Astrocyte of the cerebellum (primary cell): ENCODE results near the gene KCNK2.

Experiments
- DNase-seq: peaks from one replicate; pipeline ENCODE4 v3.0.0-alpha.2; 2011; ENCODE audit warnings: low read depth
- H3K4me3 ChIP-seq: 2 replicates; pipeline ENCODE4 v1.5.1; 2011; ENCODE audit warnings: mild to moderate bottlenecking, low read depth, low read length, moderate library complexity
- CTCF ChIP-seq: IDR thresholded peaks from 2 replicates; pipeline ENCODE4 v1.5.1; 2012; ENCODE audit warnings: low read length, low read depth, moderate library complexity, mild to moderate bottlenecking; ENCODE audit errors: missing control alignments
- in situ Hi-C: cut with HindIII; loops from 2 replicates; pipeline ENCODE4 v1.10.0; 2017; ENCODE audit warnings: low sequenced_read_pairs

Gene KCNK2

GRCh38 chr1:215219372-215219771 lies 136.8 kb downstream of the KCNK2 start:
- no peak for TF ChIP-seq CTCF
- in situ Hi-C loops, result no loop called here
- no peak for DNase-seq
- H3K4me3 ChIP-seq, result no peak overlapping the region

GRCh38 chr1:215220346-215220745 lies 137.8 kb downstream of the KCNK2 start:
- no peak overlapping the region for H3K4me3 ChIP-seq
- DNase-seq, result no peak
- no peak for TF ChIP-seq CTCF
- in situ Hi-C loops, result no loop called here

- in situ Hi-C loops, result no loop called here
- no peak for TF ChIP-seq CTCF
- H3K4me3 ChIP-seq, result no peak overlapping the region
- no peak for DNase-seq
These were observed 144.2 kb downstream of the KCNK2 start for GRCh38 chr1:215226757-215227156.

- no peak overlapping the region for H3K4me3 ChIP-seq
- DNase-seq, result no peak
- in situ Hi-C loops, result no loop called here
- TF ChIP-seq CTCF, result no peak
These were observed 145.7 kb downstream of the KCNK2 start for GRCh38 chr1:215228193-215228592.

GRCh38 chr1:215241451-215241850 lies 158.9 kb downstream of the KCNK2 start:
- no peak for TF ChIP-seq CTCF
- DNase-seq, result no peak
- in situ Hi-C loops, result no loop called here
- no peak overlapping the region for H3K4me3 ChIP-seq

- no peak for DNase-seq
- no peak for TF ChIP-seq CTCF
- in situ Hi-C loops, result no loop called here
- H3K4me3 ChIP-seq, result no peak overlapping the region
These were observed 161.0 kb downstream of the KCNK2 start for GRCh38 chr1:215243345-215244054.

GRCh38 chr1:215250913-215251312 lies 168.4 kb downstream of the KCNK2 start:
- no peak overlapping the region for H3K4me3 ChIP-seq
- no peak for DNase-seq
- no peak for TF ChIP-seq CTCF
- in situ Hi-C loops, result no loop called here
